Effector memory CD4-positive, alpha-beta T cell (primary cell): ENCODE results near the gene FTH1.

Experiments used
- DNase-seq, 3 donors: peaks; one replicate each; pipeline ENCODE4 v3.0.0-alpha.2; 2020
- H3K27ac ChIP-seq: 2 replicates; pipeline ENCODE4 v1.7.0; 2013; ENCODE audit warnings: mild to moderate bottlenecking, low read length, moderate library complexity; ENCODE audit not compliant: insufficient read depth, poor library complexity, severe bottlenecking
- H3K27me3 ChIP-seq: replicated peaks from 2 replicates; pipeline ENCODE4 v1.7.0; 2013; ENCODE audit warnings: mild to moderate bottlenecking, low read length; ENCODE audit not compliant: insufficient read depth, control insufficient read depth, poor library complexity, severe bottlenecking
- H3K36me3 ChIP-seq: 2 replicates; pipeline ENCODE4 v1.7.0; 2013; ENCODE audit warnings: mild to moderate bottlenecking, low read length, moderate library complexity; ENCODE audit not compliant: control insufficient read depth, insufficient read depth
- H3K4me1 ChIP-seq: 2 replicates; pipeline ENCODE4 v1.7.0; 2013; ENCODE audit warnings: low read length, mild to moderate bottlenecking; ENCODE audit not compliant: control insufficient read depth, insufficient read depth, poor library complexity, severe bottlenecking
- H3K4me3 ChIP-seq: 2 replicates; pipeline ENCODE4 v1.7.0; 2013; ENCODE audit warnings: low read length, low read depth, mild to moderate bottlenecking; ENCODE audit not compliant: insufficient read depth, poor library complexity, severe bottlenecking
- H3K9me3 ChIP-seq: 2 replicates; pipeline ENCODE4 v1.7.0; 2013; ENCODE audit warnings: mild to moderate bottlenecking, low read length, moderate library complexity; ENCODE audit not compliant: control insufficient read depth

FTH1 gene

DNA sequence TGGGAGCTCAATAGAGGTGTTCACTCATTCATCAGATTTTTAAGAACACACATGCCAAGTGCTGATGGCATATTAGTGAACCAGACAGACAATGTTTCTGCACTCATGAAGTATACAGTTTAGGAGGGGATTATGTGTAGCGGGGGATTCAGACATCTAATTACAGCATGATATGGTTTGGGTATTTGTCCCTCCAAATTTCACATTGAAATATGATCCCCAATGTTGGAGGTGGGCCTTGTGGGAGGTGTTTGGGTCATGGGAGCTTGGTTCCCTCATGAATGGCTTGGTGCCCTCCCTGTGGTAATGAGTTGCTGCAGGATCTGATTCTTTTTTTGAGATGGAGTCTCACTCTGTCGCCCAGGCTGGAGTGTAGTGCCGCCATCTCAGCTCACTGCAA is 41.2 kb downstream of the FTH1 start:
- Histone ChIP-seq H3K27me3 (no peaks in the 10 kb centered on the region), H3K9me3 (no peaks in the 10 kb centered on the region), H3K4me3 (no peak overlapping the region), H3K4me1 (no peaks in the 10 kb centered on the region), H3K36me3 (no peaks in the 10 kb centered on the region), H3K27ac (no peak overlapping the region)
- DNase-seq: no peak

DNA sequence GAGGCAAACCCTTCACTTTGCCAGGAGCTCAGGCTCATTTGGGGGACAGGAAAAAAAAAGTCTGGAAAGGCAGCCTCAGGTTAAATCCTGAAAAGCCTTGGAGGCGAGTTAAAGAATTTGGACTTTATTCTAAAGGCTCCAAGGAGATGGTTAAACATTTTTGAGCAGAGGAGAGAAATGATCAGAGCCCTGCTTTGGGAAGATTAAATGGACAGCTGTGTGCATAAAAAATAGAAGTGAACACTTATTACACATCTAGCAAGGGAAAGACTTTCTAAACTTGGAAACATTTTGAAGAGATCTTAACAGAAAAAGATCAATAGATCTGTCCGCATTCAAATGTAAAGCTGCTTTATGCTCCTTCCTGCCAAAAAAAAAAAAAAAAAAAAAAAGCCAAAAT is 41.7 kb downstream of the FTH1 start:
- no peak overlapping the region for H3K27ac ChIP-seq
- no peaks in the 10 kb centered on the region for H3K36me3 ChIP-seq
- no peak for DNase-seq

GRCh38 chr11:61924064-61924455 is 43.4 kb downstream of the FTH1 start:
- Histone ChIP-seq H3K4me1 (no peaks in the 10 kb centered on the region), H3K4me3 (no peak overlapping the region), H3K9me3 (no peaks in the 10 kb centered on the region), H3K36me3 (no peaks in the 10 kb centered on the region), H3K27me3 (no peaks in the 10 kb centered on the region), H3K27ac (no peak overlapping the region)
- no peak for DNase-seq

More for the DNA sequence above, 41.7 kb downstream of the FTH1 start:
- Histone ChIP-seq H3K9me3 (no peaks in the 10 kb centered on the region), H3K4me3 (no peak overlapping the region), H3K27me3 (no peaks in the 10 kb centered on the region), H3K4me1 (no peaks in the 10 kb centered on the region)

- Histone ChIP-seq H3K27me3 (no peaks in the 10 kb centered on the region), H3K36me3 (no peaks in the 10 kb centered on the region), H3K27ac (no peak overlapping the region), H3K9me3 (no peaks in the 10 kb centered on the region), H3K4me3 (no peak overlapping the region), H3K4me1 (no peaks in the 10 kb centered on the region)
- no peak for DNase-seq
Measured at GRCh38 chr11:61923166-61924063, 44.0 kb downstream of the FTH1 start.

GRCh38 chr11:61922539-61922938 is 44.9 kb downstream of the FTH1 start:
- no peak for DNase-seq
- no peak overlapping the region for H3K4me3 ChIP-seq

DNA sequence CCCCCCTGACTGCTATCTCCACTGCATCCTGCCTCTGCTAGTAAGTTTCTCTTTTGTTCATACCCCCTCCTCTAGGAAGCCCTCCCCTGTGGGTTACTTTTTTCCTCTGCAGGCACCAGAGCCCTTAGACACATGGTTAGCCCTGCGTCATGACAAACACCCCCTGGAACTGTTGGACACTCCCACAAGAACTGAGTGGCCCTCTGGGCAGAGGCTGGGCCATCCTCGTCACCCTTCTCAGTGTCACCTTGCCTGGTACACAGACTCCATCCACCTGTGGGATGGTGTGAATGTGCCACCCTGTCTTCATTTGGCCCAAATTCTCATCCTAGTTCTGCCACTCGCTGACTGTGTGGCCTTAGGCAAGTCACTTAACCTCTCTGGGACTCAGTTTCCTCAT is 46.0 kb downstream of the FTH1 start:
- H3K9me3 ChIP-seq: no peaks in the 10 kb centered on the region
- DNase-seq: no peak
- no peak overlapping the region for H3K27ac ChIP-seq
- H3K27me3 ChIP-seq: peaks cover 6% of the 10 kb centered on the region
- no peaks in the 10 kb centered on the region for H3K36me3 ChIP-seq
- H3K4me1 ChIP-seq: no peaks in the 10 kb centered on the region
- no peak overlapping the region for H3K4me3 ChIP-seq

More at GRCh38 chr11:61922539-61922938, 44.9 kb downstream of the FTH1 start:
- Histone ChIP-seq H3K36me3 (no peaks in the 10 kb centered on the region), H3K9me3 (no peaks in the 10 kb centered on the region), H3K4me1 (no peaks in the 10 kb centered on the region), H3K27ac (no peak overlapping the region), H3K27me3 (peaks cover 4% of the 10 kb centered on the region)

- Histone ChIP-seq H3K36me3 (no peaks in the 10 kb centered on the region), H3K4me3 (no peak overlapping the region), H3K9me3 (no peaks in the 10 kb centered on the region), H3K27me3 (peaks cover 8% of the 10 kb centered on the region), H3K27ac (no peak overlapping the region), H3K4me1 (no peaks in the 10 kb centered on the region)
- no peak for DNase-seq
Measured at GRCh38 chr11:61919705-61920631, 47.5 kb downstream of the FTH1 start.

DNA sequence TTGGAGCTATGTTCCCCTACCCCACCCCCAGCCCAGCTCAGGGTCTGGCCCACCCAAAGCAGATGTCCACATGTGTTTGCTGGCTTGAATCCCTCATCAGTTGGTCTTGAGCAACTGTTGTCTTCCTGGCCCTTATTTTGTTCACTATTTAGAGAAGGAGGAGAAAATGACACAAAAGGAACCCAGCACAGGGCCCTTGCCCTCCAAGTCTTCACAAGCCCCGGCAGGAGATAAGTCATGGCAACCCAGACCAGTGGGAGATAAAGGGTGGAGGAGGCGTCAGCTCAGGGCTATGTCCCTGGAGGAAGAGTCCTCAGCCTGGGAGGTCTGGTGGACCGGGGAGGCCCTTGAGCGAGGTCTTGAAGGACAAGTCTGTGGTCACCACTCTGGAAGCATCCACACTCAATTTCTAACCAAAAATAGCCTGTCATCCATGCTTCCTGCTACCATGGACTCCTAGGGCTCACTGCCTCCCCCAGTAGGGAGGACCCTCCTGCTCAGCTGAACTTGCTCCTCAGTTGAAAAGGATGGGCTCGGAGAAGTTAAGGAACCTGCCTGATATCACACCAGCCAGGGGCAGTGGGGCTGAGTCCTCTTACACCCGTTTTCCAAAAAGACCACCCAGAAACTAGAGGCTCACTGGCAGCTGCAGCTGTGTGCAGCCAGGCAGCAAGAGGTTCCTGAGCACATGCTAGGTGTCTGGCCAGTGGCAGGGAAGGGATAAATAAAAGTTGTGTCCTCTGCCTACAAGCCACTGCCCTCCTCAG is 48.3 kb downstream of the FTH1 start:
- H3K27ac ChIP-seq: no peak overlapping the region
- no peaks in the 10 kb centered on the region for H3K36me3 ChIP-seq
- no peak for DNase-seq
- H3K4me3 ChIP-seq: no peak overlapping the region
- peaks cover 8% of the 10 kb centered on the region for H3K27me3 ChIP-seq
- H3K4me1 ChIP-seq: no peaks in the 10 kb centered on the region
- H3K9me3 ChIP-seq: no peaks in the 10 kb centered on the region

- no peaks in the 10 kb centered on the region for H3K9me3 ChIP-seq
- H3K27me3 ChIP-seq: peaks cover 8% of the 10 kb centered on the region
- H3K4me1 ChIP-seq: no peaks in the 10 kb centered on the region
- no peaks in the 10 kb centered on the region for H3K36me3 ChIP-seq
- DNase-seq: no peak
- no peak overlapping the region for H3K27ac ChIP-seq
- no peak overlapping the region for H3K4me3 ChIP-seq
Measured at GRCh38 chr11:61918251-61918937, 49.0 kb downstream of the FTH1 start.
